ENCODE data around the gene C4B. TPM values are rescaled to one million over a fixed set of nuclear protein-coding genes. Genes with fewer than 3 reads are reported as not detected.

The C4B gene
- total and polyA plus RNA-seq, 9 of the 15 experiments (the other 6 are each of a cell fraction or from before 2014, with no cell fraction given): 0.32 to 8.8 (median 5.4) TPM

DNA sequence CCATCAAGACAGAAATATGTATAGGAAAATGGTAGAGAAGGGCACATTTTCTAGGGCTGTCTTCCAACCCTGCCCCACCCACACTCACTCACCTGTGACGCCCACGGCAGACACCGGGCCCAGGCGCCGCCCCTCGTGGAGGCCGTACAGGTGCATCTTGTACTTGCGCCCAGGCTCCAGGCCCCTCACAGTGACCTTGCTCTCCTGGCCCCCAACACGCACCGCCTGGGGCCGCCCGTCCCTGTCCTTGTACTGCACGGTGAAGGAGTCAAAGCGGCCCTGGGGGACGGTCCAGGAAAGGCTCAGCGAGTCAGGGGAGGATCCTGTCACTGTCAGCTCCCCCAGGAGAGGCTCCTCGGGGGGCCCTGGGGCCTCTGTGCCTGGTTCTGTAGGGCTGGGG lies 43.4 kb downstream of the C4B start (continued):
- no peak for TF ChIP-seq ZNF318 (IDR thresholded peaks at IDR 0.05; ENCODE audit: borderline replicate concordance in 1 of 2, low read depth in 1 of 2)
- TF ChIP-seq CSDE1 (IDR thresholded peaks at IDR 0.05): no peak
- TF ChIP-seq PBX2 (CRISPR knock-in tag; IDR thresholded peaks at IDR 0.05; ENCODE audit: low read depth): no peak
- no peak for TF ChIP-seq PBX2 (tag; conservative IDR thresholded peaks at IDR 0.05; ENCODE audit: low read depth)
- no peak for TF ChIP-seq ETV1 (tag; conservative IDR thresholded peaks at IDR 0.05; ENCODE audit: low read depth)
- no peak for TF ChIP-seq SPI1 (IDR thresholded peaks at IDR 0.05; ENCODE audit: borderline replicate concordance, low read depth, low read length)
- no peak for TF ChIP-seq GABPB1 (CRISPR knock-in tag; IDR thresholded peaks at IDR 0.05)
- TF ChIP-seq PRPF4 (IDR thresholded peaks at IDR 0.05; ENCODE audit: insufficient read depth, low read depth, low read length, poor library complexity, severe bottlenecking): no peak

Measured in K562 (cell line).